ENCODE data around the gene ATG5.

GRCh38 chr6:106143665-106144064 lies 181.9 kb downstream of the ATG5 start:
- TF ChIP-seq CTCF (IDR thresholded peaks at IDR 0.05), result no peak
- no peak for TF ChIP-seq POLR2A (IDR thresholded peaks at IDR 0.05)
